Ectodermal cell (in vitro differentiated cells): ENCODE results near the gene GPX7. TPM values are rescaled to one million over a fixed set of nuclear protein-coding genes. Genes with fewer than 3 reads are reported as not detected.

ENCODE experiments used
- H3K27ac ChIP-seq: 2 replicates; pipeline ENCODE4 v1.7.0; 2013; ENCODE audit warnings: mild to moderate bottlenecking, low read depth, low read length; ENCODE audit not compliant: insufficient read depth, poor library complexity, severe bottlenecking
- H3K27me3 ChIP-seq: 2 replicates; pipeline ENCODE4 v1.7.0; 2013; ENCODE audit warnings: mild to moderate bottlenecking, low read length; ENCODE audit not compliant: insufficient read depth, control insufficient read depth, poor library complexity, severe bottlenecking
- H3K36me3 ChIP-seq: one replicate; pipeline ENCODE4 v1.7.0; 2013; ENCODE audit warnings: low read length; ENCODE audit not compliant: control insufficient read depth, insufficient read depth
- H3K4me1 ChIP-seq: one replicate; pipeline ENCODE4 v1.7.0; 2013; ENCODE audit warnings: low read length; ENCODE audit not compliant: control insufficient read depth, insufficient read depth
- H3K4me3 ChIP-seq: 2 replicates; pipeline ENCODE4 v1.7.0; 2013; ENCODE audit warnings: low read depth, low read length, control low read depth; ENCODE audit not compliant: insufficient read depth
- H3K9me3 ChIP-seq: 2 replicates; pipeline ENCODE4 v1.7.0; 2013; ENCODE audit warnings: mild to moderate bottlenecking, low read length, moderate library complexity; ENCODE audit not compliant: control insufficient read depth
- WGBS, 2 experiments: methylation state at CpG; one replicate each; pipeline ENCODE4 v1.1.7; 2013; ENCODE audit warnings: missing lambda C conversion rate in 2 of 2; 5-methylcytosine and 5-hydroxymethylcytosine counted together
- polyA plus RNA-seq, 4 experiments: library from polyadenylated mRNA; stranded (reverse); fragments of 50-300 nt; gene quantifications; one replicate each; pipeline ENCODE4 v1.2.3, GENCODE V29; 2013

The GPX7 gene
- 29.3 TPM for polyA plus RNA-seq (2013, experiment 1 of 4)
- 28.4 TPM for polyA plus RNA-seq (2013, experiment 2 of 4)
- polyA plus RNA-seq (2013, experiment 3 of 4): 31.7 TPM
- 39.4 TPM for polyA plus RNA-seq (2013, experiment 4 of 4)

GRCh38 chr1:52601991-52602855, at the start of gene GPX7:
GPX7 (plus strand) TSS chr1:52602371; CDS start chr1:52602410, 39 bp downstream.
- H3K36me3 ChIP-seq: no peaks in the 10 kb centered on the region
- no peaks in the 10 kb centered on the region for H3K9me3 ChIP-seq
- H3K4me1 ChIP-seq: peaks cover 13% of the 10 kb centered on the region
- peaks cover 39% of the 10 kb centered on the region for H3K27me3 ChIP-seq
- H3K4me3 ChIP-seq: peak within 1 kb of the TSS; percentile 54
- 4% methylated on average over 97 of the region's 97 CpGs for WGBS, 2 experiments
- no peak within 1 kb of the TSS for H3K27ac ChIP-seq

- Histone ChIP-seq H3K27ac (peak within 1 kb of the TSS; percentile 91), H3K36me3 (no peaks in the 10 kb centered on the region), H3K4me1 (peaks cover 7% of the 10 kb centered on the region), H3K9me3 (no peaks in the 10 kb centered on the region), H3K4me3 (peak within 1 kb of the TSS; percentile 89), H3K27me3 (no peaks in the 10 kb centered on the region)
- WGBS, 2 experiments: 0 to 1% methylated on average over 68 of the region's 68 CpGs
Measured at GRCh38 chr1:52552505-52553361, 49.4 kb upstream of the GPX7 start, which contains the start of gene TUT4. TUT4 (minus strand) TSS chr1:52553092; CDS start chr1:52526280, 26,812 bp downstream.

- Histone ChIP-seq H3K27ac (peak overlapping the region; percentile 91), H3K4me3 (peak overlapping the region; percentile 89), H3K27me3 (no peaks in the 10 kb centered on the region), H3K9me3 (no peaks in the 10 kb centered on the region), H3K36me3 (no peaks in the 10 kb centered on the region), H3K4me1 (peaks cover 7% of the 10 kb centered on the region)
- 0 to 1% methylated on average over 64 to 65 of the region's 66 CpGs for WGBS, 2 experiments
Measured at GRCh38 chr1:52553362-52554266, 48.6 kb upstream of the GPX7 start.

- peaks cover 7% of the 10 kb centered on the region for H3K4me1 ChIP-seq
- peak overlapping the region; percentile 89 for H3K4me3 ChIP-seq
- no peaks in the 10 kb centered on the region for H3K36me3 ChIP-seq
- no peaks in the 10 kb centered on the region for H3K9me3 ChIP-seq
- WGBS, 2 experiments: 23 to 27% methylated on average over 6 of the region's 6 CpGs
- no peaks in the 10 kb centered on the region for H3K27me3 ChIP-seq
- peak overlapping the region; percentile 91 for H3K27ac ChIP-seq
Measured at GRCh38 chr1:52554267-52554640, 47.9 kb upstream of the GPX7 start.

- Histone ChIP-seq H3K36me3 (no peaks in the 10 kb centered on the region), H3K4me3 (peak overlapping the region; percentile 89), H3K4me1 (peaks cover 7% of the 10 kb centered on the region), H3K9me3 (no peaks in the 10 kb centered on the region), H3K27me3 (no peaks in the 10 kb centered on the region), H3K27ac (no peak overlapping the region)
- 26 to 35% methylated on average over 3 of the region's 3 CpGs for WGBS, 2 experiments
Measured at GRCh38 chr1:52554756-52555155, 47.4 kb upstream of the GPX7 start.

- 94% methylated on average over 3 to 4 of the region's 4 CpGs for WGBS, 2 experiments
- peaks cover 7% of the 10 kb centered on the region for H3K4me1 ChIP-seq
- no peaks in the 10 kb centered on the region for H3K9me3 ChIP-seq
- H3K27ac ChIP-seq: no peak overlapping the region
- H3K27me3 ChIP-seq: no peaks in the 10 kb centered on the region
- H3K4me3 ChIP-seq: no peak overlapping the region
- H3K36me3 ChIP-seq: no peaks in the 10 kb centered on the region
Measured at GRCh38 chr1:52556641-52557360, 45.4 kb upstream of the GPX7 start.

DNA sequence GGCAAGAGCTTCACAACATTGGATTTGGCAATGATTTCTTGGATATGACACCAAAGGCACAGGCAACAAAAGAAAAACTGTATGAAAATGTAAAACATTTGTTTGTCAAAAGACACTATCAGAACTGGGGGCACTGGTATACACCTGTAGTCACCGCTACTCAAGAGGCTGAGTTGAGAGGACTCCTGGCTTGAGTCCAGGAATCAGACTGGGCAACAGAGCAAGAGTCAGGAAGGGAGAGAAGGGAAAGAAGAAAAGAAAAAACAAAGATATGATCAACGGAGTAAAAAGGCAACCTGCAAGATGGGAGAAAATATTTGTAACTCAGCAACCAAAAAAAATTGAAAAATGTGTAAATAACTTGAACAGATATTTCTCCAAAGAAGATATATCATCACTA, 43.2 kb upstream of the GPX7 start:
- H3K27me3 ChIP-seq: no peaks in the 10 kb centered on the region
- no peak overlapping the region for H3K27ac ChIP-seq
- 93% methylated on average over 2 of the region's 2 CpGs for WGBS, 2 experiments
- H3K36me3 ChIP-seq: no peaks in the 10 kb centered on the region
- H3K4me1 ChIP-seq: peaks cover 7% of the 10 kb centered on the region
- no peaks in the 10 kb centered on the region for H3K9me3 ChIP-seq
- no peak overlapping the region for H3K4me3 ChIP-seq

DNA sequence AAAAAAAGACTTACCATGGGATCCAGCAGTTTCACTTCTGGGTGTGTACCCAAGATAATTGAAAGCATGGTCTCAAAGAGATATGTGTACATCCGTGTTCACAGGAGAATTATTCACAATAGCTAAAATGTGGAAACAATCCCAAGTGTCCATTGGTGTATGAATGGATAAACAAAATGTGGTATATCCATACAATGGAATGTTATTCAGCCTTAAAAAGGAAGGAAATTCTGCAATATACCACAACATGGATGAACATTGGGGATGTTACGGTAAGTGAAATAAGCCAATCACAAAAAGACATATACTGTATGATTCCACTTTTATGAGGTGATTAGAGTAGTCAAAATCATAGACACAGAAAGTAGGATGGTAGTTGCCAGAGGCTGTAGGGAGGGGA, 42.3 kb upstream of the GPX7 start:
- Histone ChIP-seq H3K27ac (no peak overlapping the region), H3K4me1 (peaks cover under 1% of the 10 kb centered on the region), H3K36me3 (no peaks in the 10 kb centered on the region), H3K27me3 (no peaks in the 10 kb centered on the region), H3K4me3 (no peak overlapping the region), H3K9me3 (no peaks in the 10 kb centered on the region)
- WGBS, 2 experiments: 92 to 96% methylated on average over 2 of the region's 2 CpGs

DNA sequence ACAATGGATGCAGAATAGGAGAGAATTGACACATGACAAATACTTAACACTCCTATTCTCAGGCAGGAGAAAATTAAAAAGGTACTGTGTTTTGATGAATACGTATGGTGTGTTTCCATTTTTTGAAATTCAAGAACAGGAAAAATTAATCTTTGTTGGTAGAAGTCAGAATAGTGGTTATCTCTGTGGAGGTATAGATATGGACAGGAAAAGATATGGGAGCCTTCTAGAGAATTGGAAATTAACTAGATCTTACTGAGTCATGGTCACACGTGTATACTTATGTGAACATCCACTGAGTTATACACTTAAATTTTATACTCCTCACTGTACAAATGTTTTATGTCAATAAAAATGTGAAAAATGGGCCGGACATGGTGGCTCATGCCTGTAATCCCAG, 39.4 kb upstream of the GPX7 start:
- WGBS, 2 experiments: 81 to 90% methylated on average over 2 to 3 of the region's 3 CpGs

More for the DNA sequence above, 39.4 kb upstream of the GPX7 start:
- H3K27me3 ChIP-seq: no peaks in the 10 kb centered on the region
- H3K4me1 ChIP-seq: peaks cover 2% of the 10 kb centered on the region
- H3K27ac ChIP-seq: no peak overlapping the region
- H3K4me3 ChIP-seq: no peak overlapping the region
- H3K9me3 ChIP-seq: no peaks in the 10 kb centered on the region
- no peaks in the 10 kb centered on the region for H3K36me3 ChIP-seq
